ENCODE results near the gene ATP13A1.
"Not testable (repeated sequence)": the region's sequence is repeated elsewhere in the genome, so short reads cannot be mapped to it uniquely, and the experiment has no call there.

The ATP13A1 gene

GRCh38 chr19:19696386-19696785 lies 32.9 kb upstream of the ATP13A1 start:
- no peak for TF ChIP-seq CTCF (conservative IDR thresholded peaks at IDR 0.05; ENCODE audit: low read depth, low read length)
- DNase-seq (ENCODE audit: low read depth) = no peak
- H3K4me3 ChIP-seq (ENCODE audit: low read length) = no peak overlapping the region

- no peak for TF ChIP-seq CTCF (conservative IDR thresholded peaks at IDR 0.05; ENCODE audit: low read depth, low read length)
- DNase-seq (ENCODE audit: low read depth) = no peak
- H3K4me3 ChIP-seq (ENCODE audit: low read length) = no peak overlapping the region
Observed at GRCh38 chr19:19691683-19692082, 28.2 kb upstream of the ATP13A1 start.

- DNase-seq (ENCODE audit: low read depth); H3K4me3 ChIP-seq (ENCODE audit: low read length): not testable (repeated sequence)
Observed at GRCh38 chr19:19689023-19689422, 25.5 kb upstream of the ATP13A1 start.

GRCh38 chr19:19687090-19687489 lies 23.6 kb upstream of the ATP13A1 start:
- TF ChIP-seq CTCF (conservative IDR thresholded peaks at IDR 0.05; ENCODE audit: low read depth, low read length) = no peak
- DNase-seq (ENCODE audit: low read depth) = no peak
- no peak overlapping the region for H3K4me3 ChIP-seq (ENCODE audit: low read length)

GRCh38 chr19:19686580-19686979 lies 23.1 kb upstream of the ATP13A1 start:
- TF ChIP-seq CTCF (conservative IDR thresholded peaks at IDR 0.05; ENCODE audit: low read depth, low read length) = no peak
- DNase-seq (ENCODE audit: low read depth) = no peak
- no peak overlapping the region for H3K4me3 ChIP-seq (ENCODE audit: low read length)

- DNase-seq (ENCODE audit: low read depth); H3K4me3 ChIP-seq (ENCODE audit: low read length): not testable (repeated sequence)
Observed at GRCh38 chr19:19686119-19686518, 22.6 kb upstream of the ATP13A1 start.

GRCh38 chr19:19679176-19680073 lies 15.9 kb upstream of the ATP13A1 start:
- no peak overlapping the region for H3K4me3 ChIP-seq (ENCODE audit: low read length)
- DNase-seq (ENCODE audit: low read depth) = no peak
- TF ChIP-seq CTCF (conservative IDR thresholded peaks at IDR 0.05; ENCODE audit: low read depth, low read length) = no peak

- no peak for DNase-seq (ENCODE audit: low read depth)
- TF ChIP-seq CTCF (conservative IDR thresholded peaks at IDR 0.05; ENCODE audit: low read depth, low read length) = no peak
- H3K4me3 ChIP-seq (ENCODE audit: low read length) = no peak overlapping the region
Observed at GRCh38 chr19:19677579-19677978, 14.1 kb upstream of the ATP13A1 start.
